ENCODE data around the gene SULF2. TPM values are rescaled to one million over a fixed set of nuclear protein-coding genes. Genes with fewer than 3 reads are reported as not detected.

Gene SULF2
- total RNA-seq, 1 donor from 2014 or later = 52.8 TPM

- TF ChIP-seq CTCF (IDR thresholded peaks at IDR 0.05) = no peak
- intact Hi-C loops (cut with DNase I) = loop anchor here (10.0 kb wide), 1 partner anchor 854 kb away; no protein-coding TSS in a partner anchor
- no peaks in the 10 kb centered on the region for H3K9me3 ChIP-seq
- H3K27ac ChIP-seq = no peak overlapping the region
- H3K4me1 ChIP-seq = peaks cover 14% of the 10 kb centered on the region
- ATAC-seq (no peak), DNase-seq (no peak)
- no peak overlapping the region for H3K4me3 ChIP-seq
- H3K36me3 ChIP-seq = no peaks in the 10 kb centered on the region
- peaks cover 5% of the 10 kb centered on the region for H3K27me3 ChIP-seq
These were observed 4.4 kb downstream of the SULF2 start for GRCh38 chr20:47780720-47781389.

- H3K36me3 ChIP-seq = no peaks in the 10 kb centered on the region
- no peak for TF ChIP-seq CTCF (IDR thresholded peaks at IDR 0.05)
- H3K27me3 ChIP-seq = peaks cover 4% of the 10 kb centered on the region
- H3K4me1 ChIP-seq = peaks cover 6% of the 10 kb centered on the region
- ATAC-seq (no peak), DNase-seq (no peak)
- intact Hi-C loops (cut with DNase I) = no loop called here
- no peaks in the 10 kb centered on the region for H3K9me3 ChIP-seq
- H3K27ac ChIP-seq = no peak overlapping the region
- no peak overlapping the region for H3K4me3 ChIP-seq
These were observed 6.6 kb downstream of the SULF2 start for GRCh38 chr20:47778398-47779354.

GRCh38 chr20:47777220-47777619, 8.1 kb downstream of the SULF2 start:
- intact Hi-C loops (cut with DNase I) = no loop called here
- TF ChIP-seq CTCF (IDR thresholded peaks at IDR 0.05) = no peak
- no peaks in the 10 kb centered on the region for H3K9me3 ChIP-seq
- peaks cover 4% of the 10 kb centered on the region for H3K27me3 ChIP-seq
- no peak overlapping the region for H3K27ac ChIP-seq
- H3K36me3 ChIP-seq = no peaks in the 10 kb centered on the region
- no peak overlapping the region for H3K4me3 ChIP-seq
- H3K4me1 ChIP-seq = peaks cover 6% of the 10 kb centered on the region
- no peak for ATAC-seq
- DNase-seq = no peak

GRCh38 chr20:47776639-47777038, 8.6 kb downstream of the SULF2 start:
- Histone ChIP-seq H3K36me3 (no peaks in the 10 kb centered on the region), H3K9me3 (no peaks in the 10 kb centered on the region), H3K27me3 (peaks cover 4% of the 10 kb centered on the region), H3K4me1 (peaks cover 6% of the 10 kb centered on the region), H3K4me3 (no peak overlapping the region), H3K27ac (no peak overlapping the region)
- intact Hi-C loops (cut with DNase I) = no loop called here
- DNase-seq (no peak), ATAC-seq (no peak)
- no peak for TF ChIP-seq CTCF (IDR thresholded peaks at IDR 0.05)

- Histone ChIP-seq H3K4me1 (peaks cover 6% of the 10 kb centered on the region), H3K9me3 (no peaks in the 10 kb centered on the region), H3K27me3 (peaks cover 4% of the 10 kb centered on the region), H3K4me3 (no peak overlapping the region), H3K27ac (no peak overlapping the region), H3K36me3 (no peaks in the 10 kb centered on the region)
- ATAC-seq (no peak), DNase-seq (no peak)
- intact Hi-C loops (cut with DNase I) = no loop called here
- no peak for TF ChIP-seq CTCF (IDR thresholded peaks at IDR 0.05)
These were observed 9.4 kb downstream of the SULF2 start for GRCh38 chr20:47775841-47776240.
